K562 (cell line): ENCODE data around the gene EIF4G2. TPM values are rescaled to one million over a fixed set of nuclear protein-coding genes. Genes with fewer than 3 reads are reported as not detected.

Source experiments
- ARHGAP35 ChIP-seq: fragments of 450-650 bp; IDR thresholded peaks from 2 replicates; pipeline ENCODE4 v1.6.1; 2018; ENCODE audit not compliant: partially characterized antibody
- CCNT2 ChIP-seq: IDR thresholded peaks from 2 replicates; pipeline ENCODE4 v1.6.1; 2011; ENCODE audit warnings: borderline replicate concordance, low read depth, mild to moderate bottlenecking, moderate library complexity, mixed read lengths, low read length; ENCODE audit not compliant: insufficient read length; ENCODE audit errors: extremely low read depth
- CHD4 ChIP-seq: fragments of 200-600 bp; sonication (generic); IDR thresholded peaks from 3 replicates; pipeline ENCODE4 v1.6.1; 2012; ENCODE audit warnings: low read depth, mild to moderate bottlenecking, mixed read lengths, low read length, inconsistent platforms; ENCODE audit not compliant: insufficient read depth, insufficient replicate concordance, poor library complexity, severe bottlenecking
- CTCF ChIP-seq, 3 experiments: IDR thresholded peaks in 2 of 3; conservative IDR thresholded peaks in 1 of 3; 2 replicates each; pipeline ENCODE4 v1.5.1; 2011 to 2012; ENCODE audit warnings: low read length in 3 of 3, mild to moderate bottlenecking in 3 of 3, control low read depth in 2 of 3, improper control_type of control experiment in 1 of 3, inconsistent platforms in 1 of 3, low read depth in 1 of 3, mixed read lengths in 1 of 3, moderate library complexity in 1 of 3; ENCODE audit not compliant: insufficient read depth in 2 of 3
- ELF2 ChIP-seq: fragments of 250-450 bp; sonication (Bioruptor Pico); IDR thresholded peaks from 2 replicates; pipeline ENCODE4 v1.5.0; 2021; ENCODE audit warnings: mild to moderate bottlenecking
- MCM5 ChIP-seq: fragments of 450-650 bp; IDR thresholded peaks from 2 replicates; pipeline ENCODE4 v1.6.1; 2016; ENCODE audit warnings: low read depth
- MXD1 ChIP-seq: fragments of 250-450 bp; sonication (Bioruptor Pico); IDR thresholded peaks from 2 replicates; pipeline ENCODE4 v1.8.0; 2021; ENCODE audit warnings: borderline replicate concordance, mild to moderate bottlenecking, moderate library complexity; ENCODE audit not compliant: poor library complexity, severe bottlenecking
- NCOA2 ChIP-seq, 2 experiments: fragments of 450-650 bp; IDR thresholded peaks; 2 replicates each; pipeline ENCODE4 v1.6.1; 2018; ENCODE audit warnings: mild to moderate bottlenecking in 2 of 2, moderate library complexity in 1 of 2; ENCODE audit not compliant: partially characterized antibody in 2 of 2
- NCOA6 ChIP-seq: fragments of 450-650 bp; IDR thresholded peaks from 2 replicates; pipeline ENCODE4 v1.6.1; 2017; ENCODE audit warnings: mild to moderate bottlenecking
- SMARCC2 ChIP-seq: fragments of 450-650 bp; IDR thresholded peaks from 2 replicates; pipeline ENCODE4 v1.6.1; 2017; ENCODE audit warnings: antibody characterized with exemption, moderate library complexity, mild to moderate bottlenecking, low read depth
- SMC3 ChIP-seq: conservative IDR thresholded peaks from 2 replicates; pipeline ENCODE4 v1.6.1; 2011; ENCODE audit warnings: low read depth, low read length, improper control_type of control experiment; ENCODE audit not compliant: insufficient read depth
- TBP ChIP-seq: optimal IDR thresholded peaks from 2 replicates; pipeline ENCODE3; 2011; ENCODE audit warnings: low read depth, low read length, improper control_type of control experiment
- ZNF124 ChIP-seq: sonication (generic); formaldehyde crosslinking; IDR thresholded peaks from 2 replicates; pipeline ENCODE4 v1.8.1; 2022; ENCODE audit warnings: missing genetic modification reagents
- ZNF133 ChIP-seq: fragments of 250-450 bp; sonication (Bioruptor Pico); IDR thresholded peaks from 2 replicates; pipeline ENCODE4 v1.4.0; 2020; ENCODE audit warnings: mild to moderate bottlenecking
- ZNF197 ChIP-seq: fragments of 200-800 bp; sonication (Bioruptor generic); IDR thresholded peaks from 2 replicates; pipeline ENCODE4 v1.6.1; 2016; ENCODE audit warnings: low read depth, missing genetic modification characterization, missing compliant biosample characterization
- polyA plus RNA-seq, 8 experiments: library from polyadenylated mRNA; depleted of rRNA in 4 of 8; stranded (reverse) in 5 of 8; unstranded in 3 of 8; fragments of >200 nt; fragmentation: Nextera tagmentation in 2 of 8; fragmentation: Illumina TruSeq in 1 of 8; extraction: Ambion mirVana in 2 of 8; extraction: Trizol in 1 of 8; gene quantifications; 2 replicates each; pipeline versions ENCODE4 v1.2.1 to v1.2.3, GENCODE V29; 2011 to 2014; ENCODE audit warnings: inconsistent platforms in 1 of 8, missing spikeins in 1 of 8
- total RNA-seq, 7 experiments: library from RNA; depleted of rRNA in 6 of 7; stranded (reverse); fragments of >200 nt in 6 of 7; fragmentation: Illumina TruSeq in 2 of 7; extraction: Trizol in 2 of 7; gene quantifications; 2 replicates each; pipeline versions ENCODE4 v1.2.1 to v1.2.3, GENCODE V29; 2011 to 2021; ENCODE audit warnings: low replicate concordance in 1 of 7
- TF ChIP-seq, protein P1 (sequence below): sonication (generic); formaldehyde crosslinking; IDR thresholded peaks from 2 replicates; pipeline ENCODE4 v1.8.1; 2023; ENCODE audit warnings: mild to moderate bottlenecking, missing genetic modification reagents, moderate library complexity
- TF ChIP-seq, protein P2 (sequence below): fragments of 150-350 bp; conservative IDR thresholded peaks from 2 replicates; pipeline ENCODE4 v1.6.1; 2014; ENCODE audit warnings: low read length

EIF4G2 gene
- total and polyA plus RNA-seq, 9 of the 15 experiments (the other 6 are each of a cell fraction or from before 2014, with no cell fraction given): 206 to 790 (median 646) TPM

DNA sequence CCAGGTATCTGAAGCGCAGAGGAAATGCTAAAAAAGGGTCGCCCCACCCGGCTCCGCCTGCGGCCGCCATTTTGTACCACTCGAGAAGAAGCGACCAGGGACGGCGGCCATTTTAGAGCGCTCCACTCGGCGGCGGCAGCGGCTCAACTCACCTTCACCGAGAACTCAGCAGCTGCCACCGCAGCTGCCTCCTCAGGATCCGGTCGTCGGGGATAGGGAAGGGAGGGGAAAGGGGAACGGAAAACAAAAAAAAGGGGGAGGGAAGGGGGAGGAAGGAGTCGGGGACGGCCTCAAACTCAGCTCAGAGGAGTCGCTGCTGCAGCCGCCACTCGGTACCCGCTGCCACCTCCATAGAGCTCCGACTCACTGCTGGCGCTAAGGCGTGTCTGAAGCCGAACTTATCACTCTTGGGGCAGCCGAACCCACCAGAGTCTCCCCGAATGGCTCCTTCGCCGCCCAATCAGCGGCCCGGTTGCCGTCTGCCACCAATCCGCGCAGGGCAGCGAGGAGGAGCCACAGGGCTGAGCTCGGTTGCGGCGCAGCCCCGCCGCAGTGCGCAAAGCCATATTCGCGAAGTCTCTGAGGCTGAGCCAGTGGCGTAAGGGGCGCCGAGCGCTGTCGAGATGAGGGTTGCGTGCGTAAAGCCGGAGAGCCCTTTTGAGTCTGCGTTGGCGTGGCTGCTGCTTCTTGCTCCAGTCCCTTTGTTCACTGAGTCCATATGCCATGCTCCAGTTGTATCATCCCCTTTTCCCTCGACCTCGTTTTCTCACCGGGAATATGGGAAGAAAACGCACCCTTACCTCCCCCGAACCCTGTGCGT is at the start of gene EIF4G2 (continued):
- no peak for TF ChIP-seq CHD4
- no peak for TF ChIP-seq SMC3
- no peak for TF ChIP-seq ZNF133 (CRISPR knock-in tag)
- TF ChIP-seq, protein P1, sequence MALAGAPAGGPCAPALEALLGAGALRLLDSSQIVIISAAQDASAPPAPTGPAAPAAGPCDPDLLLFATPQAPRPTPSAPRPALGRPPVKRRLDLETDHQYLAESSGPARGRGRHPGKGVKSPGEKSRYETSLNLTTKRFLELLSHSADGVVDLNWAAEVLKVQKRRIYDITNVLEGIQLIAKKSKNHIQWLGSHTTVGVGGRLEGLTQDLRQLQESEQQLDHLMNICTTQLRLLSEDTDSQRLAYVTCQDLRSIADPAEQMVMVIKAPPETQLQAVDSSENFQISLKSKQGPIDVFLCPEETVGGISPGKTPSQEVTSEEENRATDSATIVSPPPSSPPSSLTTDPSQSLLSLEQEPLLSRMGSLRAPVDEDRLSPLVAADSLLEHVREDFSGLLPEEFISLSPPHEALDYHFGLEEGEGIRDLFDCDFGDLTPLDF (CRISPR knock-in tag): peak; percentile 69; the same call in 1 of the 2 replicates
- TF ChIP-seq ELF2 (CRISPR knock-in tag): no peak
- TF ChIP-seq NCOA2 (IDR thresholded peaks at IDR 0.05; ENCODE audit: partially characterized antibody in 2 of 2): peak in 1 of 2 experiments; percentile 62
- no peak for TF ChIP-seq MCM5
- TF ChIP-seq ARHGAP35: peak; percentile 86
- TF ChIP-seq MXD1: no peak
- no peak for TF ChIP-seq ZNF197 (CRISPR knock-in tag)
- no peak for TF ChIP-seq ZNF124 (CRISPR knock-in tag)
- 0 out of 2 replicates have a peak, but pooled peaks have one; percentile 18 for TF ChIP-seq SMARCC2
- TF ChIP-seq, protein P2, sequence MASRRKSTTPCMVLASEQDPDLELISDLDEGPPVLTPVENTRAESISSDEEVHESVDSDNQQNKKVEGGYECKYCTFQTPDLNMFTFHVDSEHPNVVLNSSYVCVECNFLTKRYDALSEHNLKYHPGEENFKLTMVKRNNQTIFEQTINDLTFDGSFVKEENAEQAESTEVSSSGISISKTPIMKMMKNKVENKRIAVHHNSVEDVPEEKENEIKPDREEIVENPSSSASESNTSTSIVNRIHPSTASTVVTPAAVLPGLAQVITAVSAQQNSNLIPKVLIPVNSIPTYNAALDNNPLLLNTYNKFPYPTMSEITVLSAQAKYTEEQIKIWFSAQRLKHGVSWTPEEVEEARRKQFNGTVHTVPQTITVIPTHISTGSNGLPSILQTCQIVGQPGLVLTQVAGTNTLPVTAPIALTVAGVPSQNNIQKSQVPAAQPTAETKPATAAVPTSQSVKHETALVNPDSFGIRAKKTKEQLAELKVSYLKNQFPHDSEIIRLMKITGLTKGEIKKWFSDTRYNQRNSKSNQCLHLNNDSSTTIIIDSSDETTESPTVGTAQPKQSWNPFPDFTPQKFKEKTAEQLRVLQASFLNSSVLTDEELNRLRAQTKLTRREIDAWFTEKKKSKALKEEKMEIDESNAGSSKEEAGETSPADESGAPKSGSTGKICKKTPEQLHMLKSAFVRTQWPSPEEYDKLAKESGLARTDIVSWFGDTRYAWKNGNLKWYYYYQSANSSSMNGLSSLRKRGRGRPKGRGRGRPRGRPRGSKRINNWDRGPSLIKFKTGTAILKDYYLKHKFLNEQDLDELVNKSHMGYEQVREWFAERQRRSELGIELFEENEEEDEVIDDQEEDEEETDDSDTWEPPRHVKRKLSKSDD: peak; percentile 95
- no peak; a peak in 1 of 6 replicates for TF ChIP-seq CTCF (IDR thresholded peaks at IDR 0.05 in 2 of 3, conservative IDR thresholded peaks at IDR 0.05 in 1 of 3; ENCODE audit: insufficient read depth in 2 of 3, low read depth in 1 of 3, low read length in 3 of 3)
- TF ChIP-seq CCNT2: peak; percentile 73
- TF ChIP-seq NCOA6: no peak
- no peak for TF ChIP-seq TBP
